ENCODE measurements around the gene MZT2B.

- TF ChIP-seq CTCF (IDR thresholded peaks at IDR 0.05) (no peak), EZH2 (IDR thresholded peaks at IDR 0.05; ENCODE audit: borderline replicate concordance, insufficient read depth, low read depth, low read length, poor library complexity, severe bottlenecking) (no peak)
These were observed 49.6 kb downstream of the MZT2B start for GRCh38 chr2:130231656-130232055.
